EL (cell line): Measurements from ENCODE around the gene PRSS57.
"Not testable (repeated sequence)": the region's sequence is repeated elsewhere in the genome, so short reads cannot be mapped to it uniquely, and the experiment has no call there.

ENCODE experiments used
- DNase-seq: peaks from one replicate; pipeline ENCODE4 v3.0.0-alpha.2; 2016

Gene PRSS57

GRCh38 chr19:688992-689391 is 6.3 kb downstream of the PRSS57 start:
- DNase-seq, result no peak

GRCh38 chr19:688214-688613 is 7.0 kb downstream of the PRSS57 start:
- no peak for DNase-seq

- DNase-seq, result no peak
Measured at GRCh38 chr19:687569-688166, 7.6 kb downstream of the PRSS57 start.

- no peak for DNase-seq
Measured at GRCh38 chr19:686589-687297, 8.5 kb downstream of the PRSS57 start.

- DNase-seq, result no peak
Measured at GRCh38 chr19:685454-685931, 9.8 kb downstream of the PRSS57 start.

GRCh38 chr19:682678-683320 is 12.5 kb downstream of the PRSS57 start:
- no peak for DNase-seq

GRCh38 chr19:681029-682019 is 13.9 kb downstream of the PRSS57 start:
- no peak for DNase-seq

GRCh38 chr19:680287-681028 is 14.8 kb downstream of the PRSS57 start:
- peak; percentile 98 for DNase-seq

GRCh38 chr19:679418-680286 is 15.6 kb downstream of the PRSS57 start:
- peak; percentile 75 for DNase-seq

- no peak for DNase-seq
Measured at GRCh38 chr19:678791-679388, 16.4 kb downstream of the PRSS57 start.

- no peak for DNase-seq
Measured at GRCh38 chr19:677601-678436, 17.4 kb downstream of the PRSS57 start.

GRCh38 chr19:677201-677600 is 18.1 kb downstream of the PRSS57 start:
- peak; percentile 89 for DNase-seq

- peak; percentile 37 for DNase-seq
Measured at GRCh38 chr19:676339-677105, 18.7 kb downstream of the PRSS57 start, which contains the start of gene FSTL3. TSS of gene FSTL3 (plus strand) at chr19:676392. CDS start at chr19:676424, 32 bp downstream.

- no peak for DNase-seq
Measured at GRCh38 chr19:676007-676338, 19.3 kb downstream of the PRSS57 start.

- no peak for DNase-seq
Measured at GRCh38 chr19:674282-675151, 20.7 kb downstream of the PRSS57 start.

- DNase-seq, result no peak
Measured at GRCh38 chr19:670609-671075, 24.6 kb downstream of the PRSS57 start.

- not testable (repeated sequence) for DNase-seq
Measured at GRCh38 chr19:668675-669434, 26.4 kb downstream of the PRSS57 start.
